Sigmoid colon (tissue), 4 donors: ENCODE data around the gene FAM168A.

Experiments
- POLR2A ChIP-seq, 2 donors: fragments of 450-650 bp; IDR thresholded peaks; one replicate each; pipeline ENCODE4 v1.6.1; 2016; ENCODE audit warnings: antibody characterized with exemption in 2 of 2, mild to moderate bottlenecking in 2 of 2, moderate library complexity in 2 of 2
- POLR2AphosphoS5 ChIP-seq, 4 donors: sonication (generic); formaldehyde crosslinking; IDR thresholded peaks; one replicate each; pipeline ENCODE4 v1.6.1; 2017; ENCODE audit warnings: antibody characterized with exemption in 4 of 4
- TF ChIP-seq, protein P1 (sequence below), 4 experiments: fragments of 450-650 bp in 3 of 4; fragments of 200-600 bp in 1 of 4; IDR thresholded peaks; one replicate each; pipeline ENCODE4 v1.5.1; 2016 to 2019; ENCODE audit warnings: antibody characterized with exemption in 4 of 4, mild to moderate bottlenecking in 3 of 4, moderate library complexity in 2 of 4

DNA sequence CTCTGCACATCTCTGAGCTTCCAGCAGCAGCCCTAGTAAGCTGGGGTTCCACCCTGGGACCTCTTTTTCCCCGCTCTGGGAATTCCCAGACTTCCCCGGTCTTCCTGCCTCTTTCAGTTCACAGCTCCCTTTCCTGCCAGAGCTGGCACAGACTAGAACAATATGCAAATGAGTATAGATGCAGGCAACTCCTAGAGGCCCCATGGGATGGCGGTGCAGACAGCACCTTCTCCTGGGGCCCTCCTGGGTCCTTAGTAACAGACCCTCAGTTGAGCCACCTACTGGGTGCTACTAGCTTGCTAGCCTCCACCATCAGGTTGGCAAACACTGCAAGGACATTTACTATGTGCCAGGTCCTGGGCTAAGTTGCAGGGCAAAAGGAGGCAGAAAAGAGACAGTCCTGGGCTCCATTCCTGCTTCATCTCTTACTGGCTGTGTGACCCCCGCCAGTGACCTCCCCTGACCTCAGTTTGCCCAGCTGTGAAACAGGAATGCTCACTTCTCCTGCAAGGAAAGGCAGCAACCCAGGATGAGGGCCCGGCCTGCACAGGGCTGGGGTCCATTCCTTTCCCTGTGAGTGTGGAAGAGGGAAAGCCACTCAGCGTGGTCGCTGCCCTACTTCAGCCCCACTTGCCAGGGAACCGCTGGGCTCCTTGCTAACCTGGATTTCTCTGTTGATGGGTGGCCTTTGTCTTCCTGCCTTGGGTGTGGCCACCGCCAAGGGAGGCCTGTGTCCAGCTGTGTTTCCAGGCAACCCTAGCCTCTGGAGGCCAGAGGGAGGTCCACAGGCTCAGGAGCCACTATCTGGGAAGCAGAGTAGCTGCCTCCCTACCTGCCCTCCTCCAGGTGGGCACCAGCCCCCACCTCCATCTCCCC lies 214.4 kb downstream of the FAM168A start:
- no peak for TF ChIP-seq POLR2A (IDR thresholded peaks at IDR 0.05)
- TF ChIP-seq, protein P1, sequence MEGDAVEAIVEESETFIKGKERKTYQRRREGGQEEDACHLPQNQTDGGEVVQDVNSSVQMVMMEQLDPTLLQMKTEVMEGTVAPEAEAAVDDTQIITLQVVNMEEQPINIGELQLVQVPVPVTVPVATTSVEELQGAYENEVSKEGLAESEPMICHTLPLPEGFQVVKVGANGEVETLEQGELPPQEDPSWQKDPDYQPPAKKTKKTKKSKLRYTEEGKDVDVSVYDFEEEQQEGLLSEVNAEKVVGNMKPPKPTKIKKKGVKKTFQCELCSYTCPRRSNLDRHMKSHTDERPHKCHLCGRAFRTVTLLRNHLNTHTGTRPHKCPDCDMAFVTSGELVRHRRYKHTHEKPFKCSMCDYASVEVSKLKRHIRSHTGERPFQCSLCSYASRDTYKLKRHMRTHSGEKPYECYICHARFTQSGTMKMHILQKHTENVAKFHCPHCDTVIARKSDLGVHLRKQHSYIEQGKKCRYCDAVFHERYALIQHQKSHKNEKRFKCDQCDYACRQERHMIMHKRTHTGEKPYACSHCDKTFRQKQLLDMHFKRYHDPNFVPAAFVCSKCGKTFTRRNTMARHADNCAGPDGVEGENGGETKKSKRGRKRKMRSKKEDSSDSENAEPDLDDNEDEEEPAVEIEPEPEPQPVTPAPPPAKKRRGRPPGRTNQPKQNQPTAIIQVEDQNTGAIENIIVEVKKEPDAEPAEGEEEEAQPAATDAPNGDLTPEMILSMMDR (IDR thresholded peaks at IDR 0.05) = no peak
- no peak for TF ChIP-seq POLR2AphosphoS5 (IDR thresholded peaks at IDR 0.05)
